Measurements from ENCODE around the gene CHAMP1. TPM values are rescaled to one million over a fixed set of nuclear protein-coding genes. Genes with fewer than 3 reads are reported as not detected.

CHAMP1 gene
- total and polyA plus RNA-seq, 4 donors, result 11.1 to 54.0 (median 23.0) TPM

- DNase-seq (ENCODE audit: low read depth in 4 of 6, low spot score in 6 of 6), result no peak
- 60% methylated on average over 1 of the region's 2 CpGs for WGBS (ENCODE audit: insufficient coverage)
- Histone ChIP-seq H3K36me3 (ENCODE audit: control insufficient read depth, insufficient read depth, low read length) (peaks cover 18% of the 10 kb centered on the region), H3K4me1 (ENCODE audit: control insufficient read depth, insufficient read depth, low read length) (peaks cover 20% of the 10 kb centered on the region), H3K9me3 (ENCODE audit: control insufficient read depth, insufficient read depth, low read length) (no peaks in the 10 kb centered on the region), H3K27ac (ENCODE audit: low read depth, low read length) (peak overlapping the region; percentile 97), H3K27me3 (ENCODE audit: control insufficient read depth, insufficient read depth, low read length) (no peaks in the 10 kb centered on the region), H3K4me3 (ENCODE audit: low read depth, low read length) (no peak overlapping the region)
Measured at GRCh38 chr13:114279758-114280355, 34.4 kb upstream of the CHAMP1 start.

- peak within 1 kb of the TSS; percentile 52 for H3K4me3 ChIP-seq (ENCODE audit: low read depth, low read length)
- H3K4me1 ChIP-seq (ENCODE audit: control insufficient read depth, insufficient read depth, low read length), result peaks cover 20% of the 10 kb centered on the region
- H3K9me3 ChIP-seq (ENCODE audit: control insufficient read depth, insufficient read depth, low read length), result no peaks in the 10 kb centered on the region
- no peaks in the 10 kb centered on the region for H3K27me3 ChIP-seq (ENCODE audit: control insufficient read depth, insufficient read depth, low read length)
- peak; percentile 79 to 98 (median 87) for DNase-seq (ENCODE audit: low read depth in 4 of 6, low spot score in 6 of 6)
- H3K27ac ChIP-seq (ENCODE audit: low read depth, low read length), result peak within 1 kb of the TSS; percentile 97
- H3K36me3 ChIP-seq (ENCODE audit: control insufficient read depth, insufficient read depth, low read length), result peaks cover 15% of the 10 kb centered on the region
- 0% methylated on average over 66 of the region's 89 CpGs for WGBS (ENCODE audit: insufficient coverage)
Measured at GRCh38 chr13:114281351-114282040, 32.8 kb upstream of the CHAMP1 start, which contains the start of gene UPF3A. Gene UPF3A, plus strand, starts transcription at chr13:114281601. Its CDS starts 39 bp downstream, at chr13:114281640.

GRCh38 chr13:114282041-114282670 lies 32.1 kb upstream of the CHAMP1 start:
- Histone ChIP-seq H3K4me3 (ENCODE audit: low read depth, low read length) (peak overlapping the region; percentile 52), H3K27ac (ENCODE audit: low read depth, low read length) (peak overlapping the region; percentile 62), H3K27me3 (ENCODE audit: control insufficient read depth, insufficient read depth, low read length) (no peaks in the 10 kb centered on the region), H3K4me1 (ENCODE audit: control insufficient read depth, insufficient read depth, low read length) (peaks cover 20% of the 10 kb centered on the region), H3K9me3 (ENCODE audit: control insufficient read depth, insufficient read depth, low read length) (no peaks in the 10 kb centered on the region), H3K36me3 (ENCODE audit: control insufficient read depth, insufficient read depth, low read length) (peaks cover 18% of the 10 kb centered on the region)
- 0% methylated on average over 42 of the region's 50 CpGs for WGBS (ENCODE audit: insufficient coverage)
- peak; percentile 23 to 88 (median 64) for DNase-seq (ENCODE audit: low read depth in 4 of 6, low spot score in 6 of 6)

DNA sequence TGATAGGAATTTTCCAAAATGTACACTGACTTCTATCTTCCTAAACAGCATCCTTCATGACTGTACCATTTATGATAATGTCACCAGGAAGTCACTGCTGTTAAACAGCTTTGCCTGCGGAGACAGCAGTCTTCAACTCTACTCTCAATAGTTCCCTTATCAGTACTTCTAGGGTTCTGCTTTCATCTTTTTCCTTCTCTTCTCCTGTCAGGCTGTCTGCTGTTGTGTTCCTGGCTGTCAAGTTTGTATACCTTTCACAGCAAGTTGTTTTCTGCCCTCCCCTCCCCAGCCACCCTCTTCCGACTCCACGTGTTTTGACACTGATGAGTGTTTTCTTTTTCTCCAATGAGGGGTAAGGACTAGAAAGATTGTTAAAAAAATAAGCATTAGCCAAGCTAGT lies 30.7 kb upstream of the CHAMP1 start:
- WGBS (ENCODE audit: insufficient coverage), result 50% methylated on average over 1 of the region's 3 CpGs
- DNase-seq (ENCODE audit: low read depth in 4 of 6, low spot score in 6 of 6), result no peak
- H3K4me3 ChIP-seq (ENCODE audit: low read depth, low read length), result no peak overlapping the region

GRCh38 chr13:114284680-114285079 lies 29.6 kb upstream of the CHAMP1 start:
- H3K9me3 ChIP-seq (ENCODE audit: control insufficient read depth, insufficient read depth, low read length), result no peaks in the 10 kb centered on the region
- H3K27ac ChIP-seq (ENCODE audit: low read depth, low read length), result no peak overlapping the region
- H3K36me3 ChIP-seq (ENCODE audit: control insufficient read depth, insufficient read depth, low read length), result peaks cover 41% of the 10 kb centered on the region
- 82% methylated on average over 4 of the region's 8 CpGs for WGBS (ENCODE audit: insufficient coverage)
- H3K4me1 ChIP-seq (ENCODE audit: control insufficient read depth, insufficient read depth, low read length), result peaks cover 20% of the 10 kb centered on the region
- no peak for DNase-seq (ENCODE audit: low read depth in 4 of 6, low spot score in 6 of 6)
- no peak overlapping the region for H3K4me3 ChIP-seq (ENCODE audit: low read depth, low read length)
- H3K27me3 ChIP-seq (ENCODE audit: control insufficient read depth, insufficient read depth, low read length), result no peaks in the 10 kb centered on the region

More for the DNA sequence above, 30.7 kb upstream of the CHAMP1 start:
- Histone ChIP-seq H3K9me3 (ENCODE audit: control insufficient read depth, insufficient read depth, low read length) (no peaks in the 10 kb centered on the region), H3K4me1 (ENCODE audit: control insufficient read depth, insufficient read depth, low read length) (peaks cover 20% of the 10 kb centered on the region), H3K27me3 (ENCODE audit: control insufficient read depth, insufficient read depth, low read length) (no peaks in the 10 kb centered on the region), H3K36me3 (ENCODE audit: control insufficient read depth, insufficient read depth, low read length) (peaks cover 30% of the 10 kb centered on the region), H3K27ac (ENCODE audit: low read depth, low read length) (no peak overlapping the region)

DNA sequence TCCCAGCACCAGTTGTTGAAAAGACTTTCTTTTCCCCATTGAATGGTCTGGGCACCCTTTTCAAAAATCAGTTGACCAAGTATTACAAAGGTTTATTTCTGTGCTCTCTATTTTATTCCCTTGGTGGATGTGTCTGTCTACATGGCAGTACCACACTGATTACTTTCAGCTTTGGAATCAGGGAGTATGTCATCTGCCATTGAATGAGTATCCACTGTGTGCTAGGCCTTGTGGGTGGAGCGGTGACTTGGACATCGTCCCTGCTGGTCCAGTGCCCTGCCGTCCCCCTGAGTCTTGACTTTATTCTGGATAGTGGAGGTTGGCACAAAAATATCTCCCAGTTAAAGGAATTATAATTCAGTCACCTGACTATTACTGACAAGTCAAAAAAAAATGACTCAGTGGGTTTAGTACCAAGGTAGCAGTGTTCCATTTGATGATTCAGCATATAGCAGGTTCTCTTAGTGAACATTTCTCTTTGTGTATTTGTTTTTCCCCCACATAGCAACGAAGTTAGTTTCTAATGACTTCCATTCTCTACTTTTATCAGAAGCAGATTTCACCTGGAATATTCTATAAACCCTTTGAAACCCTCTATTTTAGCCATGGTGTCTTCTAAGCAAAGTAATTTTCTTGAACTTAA lies 29.0 kb upstream of the CHAMP1 start:
- H3K4me1 ChIP-seq (ENCODE audit: control insufficient read depth, insufficient read depth, low read length), result peaks cover 16% of the 10 kb centered on the region
- H3K36me3 ChIP-seq (ENCODE audit: control insufficient read depth, insufficient read depth, low read length), result peaks cover 47% of the 10 kb centered on the region
- WGBS (ENCODE audit: insufficient coverage), result no CpG with 5 or more reads among the region's 4 CpGs
- H3K4me3 ChIP-seq (ENCODE audit: low read depth, low read length), result no peak overlapping the region
- no peaks in the 10 kb centered on the region for H3K27me3 ChIP-seq (ENCODE audit: control insufficient read depth, insufficient read depth, low read length)
- no peak overlapping the region for H3K27ac ChIP-seq (ENCODE audit: low read depth, low read length)
- peak in 1 of 6 donors; percentile 16 for DNase-seq (ENCODE audit: low read depth in 4 of 6, low spot score in 6 of 6)
- no peaks in the 10 kb centered on the region for H3K9me3 ChIP-seq (ENCODE audit: control insufficient read depth, insufficient read depth, low read length)

DNA sequence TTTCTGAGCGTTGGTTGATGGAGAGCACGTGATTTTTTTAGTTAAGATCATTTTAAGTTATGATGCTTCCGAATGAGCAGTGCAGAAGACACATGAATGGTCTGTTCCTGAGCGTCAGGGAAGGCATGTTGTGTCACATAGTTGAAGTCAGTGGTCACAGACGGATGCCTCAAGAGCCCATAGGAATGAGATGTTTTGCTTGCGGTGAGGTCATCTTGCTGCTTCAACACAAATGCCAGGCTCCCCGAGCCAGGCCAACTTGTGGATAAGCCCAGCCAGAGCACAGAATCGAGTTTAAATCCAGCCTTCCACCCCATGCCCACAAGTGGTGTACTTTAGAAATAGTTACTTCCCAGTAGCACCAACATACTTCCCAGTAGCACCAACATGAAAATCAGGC lies 27.5 kb upstream of the CHAMP1 start:
- H3K36me3 ChIP-seq (ENCODE audit: control insufficient read depth, insufficient read depth, low read length), result peaks cover 54% of the 10 kb centered on the region
- WGBS (ENCODE audit: insufficient coverage), result over 99% methylated on average over 6 of the region's 8 CpGs
- DNase-seq (ENCODE audit: low read depth in 4 of 6, low spot score in 6 of 6), result no peak
- no peak overlapping the region for H3K4me3 ChIP-seq (ENCODE audit: low read depth, low read length)
- H3K9me3 ChIP-seq (ENCODE audit: control insufficient read depth, insufficient read depth, low read length), result no peaks in the 10 kb centered on the region
- H3K27ac ChIP-seq (ENCODE audit: low read depth, low read length), result no peak overlapping the region
- H3K27me3 ChIP-seq (ENCODE audit: control insufficient read depth, insufficient read depth, low read length), result no peaks in the 10 kb centered on the region
- H3K4me1 ChIP-seq (ENCODE audit: control insufficient read depth, insufficient read depth, low read length), result peaks cover 9% of the 10 kb centered on the region

GRCh38 chr13:114288157-114288591 lies 26.1 kb upstream of the CHAMP1 start:
- WGBS (ENCODE audit: insufficient coverage), result 97% methylated on average over 8 of the region's 8 CpGs
- H3K27me3 ChIP-seq (ENCODE audit: control insufficient read depth, insufficient read depth, low read length), result no peaks in the 10 kb centered on the region
- no peak overlapping the region for H3K27ac ChIP-seq (ENCODE audit: low read depth, low read length)
- no peak for DNase-seq (ENCODE audit: low read depth in 4 of 6, low spot score in 6 of 6)
- no peak overlapping the region for H3K4me3 ChIP-seq (ENCODE audit: low read depth, low read length)
- H3K36me3 ChIP-seq (ENCODE audit: control insufficient read depth, insufficient read depth, low read length), result peaks cover 68% of the 10 kb centered on the region
- peaks cover 4% of the 10 kb centered on the region for H3K4me1 ChIP-seq (ENCODE audit: control insufficient read depth, insufficient read depth, low read length)
- no peaks in the 10 kb centered on the region for H3K9me3 ChIP-seq (ENCODE audit: control insufficient read depth, insufficient read depth, low read length)

- peaks cover 81% of the 10 kb centered on the region for H3K36me3 ChIP-seq (ENCODE audit: control insufficient read depth, insufficient read depth, low read length)
- no peak overlapping the region for H3K4me3 ChIP-seq (ENCODE audit: low read depth, low read length)
- H3K4me1 ChIP-seq (ENCODE audit: control insufficient read depth, insufficient read depth, low read length), result peaks cover 4% of the 10 kb centered on the region
- H3K27me3 ChIP-seq (ENCODE audit: control insufficient read depth, insufficient read depth, low read length), result no peaks in the 10 kb centered on the region
- no peaks in the 10 kb centered on the region for H3K9me3 ChIP-seq (ENCODE audit: control insufficient read depth, insufficient read depth, low read length)
- 97% methylated on average over 6 of the region's 10 CpGs for WGBS (ENCODE audit: insufficient coverage)
- DNase-seq (ENCODE audit: low read depth in 4 of 6, low spot score in 6 of 6), result no peak
- H3K27ac ChIP-seq (ENCODE audit: low read depth, low read length), result no peak overlapping the region
Measured at GRCh38 chr13:114296448-114296847, 17.9 kb upstream of the CHAMP1 start.

Measured in spinal cord (tissue), 10 donors.